Muscle of arm (tissue), 12 donors: ENCODE results near the gene SFSWAP. TPM values are rescaled to one million over a fixed set of nuclear protein-coding genes. Genes with fewer than 3 reads are reported as not detected.
A peak's percentile ranks its signal among the peaks of the same experiment; 100 is the strongest.
"Not testable (repeated sequence)": the region's sequence is repeated elsewhere in the genome, so short reads cannot be mapped to it uniquely, and the experiment has no call there.

Experiments used
- DNase-seq: peaks from one replicate; pipeline ENCODE4 v3.0.0-alpha.2; 2013
- polyA plus RNA-seq, 12 donors: library from polyadenylated mRNA; unstranded; fragments of 120-200 nt; gene quantifications; one replicate each; pipeline ENCODE4 v1.2.1, GENCODE V29; 2013; ENCODE audit not compliant: insufficient read length in 12 of 12

SFSWAP gene
- polyA plus RNA-seq, 12 donors, result 23.7 to 63.3 (median 31.9) TPM; not detected in 1

- not testable (repeated sequence) for DNase-seq
These were observed 98.8 kb downstream of the SFSWAP start for GRCh38 chr12:131809476-131810254.

- no peak for DNase-seq
These were observed 99.8 kb downstream of the SFSWAP start for GRCh38 chr12:131810726-131811125.

GRCh38 chr12:131815131-131815530 lies 104.2 kb downstream of the SFSWAP start:
- DNase-seq, result no peak

DNA sequence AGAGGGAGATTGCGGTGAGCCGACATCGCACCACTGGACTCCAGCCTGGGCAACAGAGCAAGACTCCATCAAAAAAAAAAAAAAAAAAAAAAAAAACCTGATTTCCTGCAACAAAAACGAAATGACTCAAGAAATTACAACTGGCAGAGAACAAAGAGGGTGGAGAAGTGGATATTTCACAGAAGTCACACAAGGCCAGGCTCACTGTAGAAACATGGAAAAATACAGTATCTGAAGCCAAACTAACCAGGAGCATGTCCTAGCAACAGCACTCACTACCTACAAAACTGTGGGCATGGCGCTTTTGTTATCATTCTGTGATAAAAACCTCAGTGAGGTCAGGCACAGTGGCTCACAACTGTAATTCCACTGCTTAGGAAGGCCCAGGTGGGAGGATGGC lies 105.6 kb downstream of the SFSWAP start:
- no peak for DNase-seq

GRCh38 chr12:131817241-131817640 lies 106.4 kb downstream of the SFSWAP start:
- no peak for DNase-seq

- no peak for DNase-seq
These were observed 108.1 kb downstream of the SFSWAP start for GRCh38 chr12:131818821-131819585.

DNA sequence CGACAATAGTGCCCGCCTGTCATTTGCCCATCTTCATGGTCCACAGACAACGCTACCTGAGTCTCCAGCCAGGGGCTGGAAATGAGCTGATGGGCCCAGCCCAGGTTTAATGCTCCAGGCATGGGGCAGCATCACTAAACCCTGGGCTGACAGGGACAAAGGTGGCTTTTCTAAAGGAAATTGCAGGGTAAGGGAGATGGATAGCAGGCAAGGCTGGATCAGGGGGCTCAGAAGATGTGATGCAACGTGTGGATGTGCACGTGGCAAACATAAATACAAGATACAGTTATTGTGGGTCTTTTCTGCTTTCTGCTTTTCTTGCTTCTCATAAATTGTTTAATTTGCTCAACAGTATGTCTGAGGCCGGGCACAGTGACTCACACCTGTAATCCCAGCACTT lies 113.6 kb downstream of the SFSWAP start:
- DNase-seq, result no peak

DNA sequence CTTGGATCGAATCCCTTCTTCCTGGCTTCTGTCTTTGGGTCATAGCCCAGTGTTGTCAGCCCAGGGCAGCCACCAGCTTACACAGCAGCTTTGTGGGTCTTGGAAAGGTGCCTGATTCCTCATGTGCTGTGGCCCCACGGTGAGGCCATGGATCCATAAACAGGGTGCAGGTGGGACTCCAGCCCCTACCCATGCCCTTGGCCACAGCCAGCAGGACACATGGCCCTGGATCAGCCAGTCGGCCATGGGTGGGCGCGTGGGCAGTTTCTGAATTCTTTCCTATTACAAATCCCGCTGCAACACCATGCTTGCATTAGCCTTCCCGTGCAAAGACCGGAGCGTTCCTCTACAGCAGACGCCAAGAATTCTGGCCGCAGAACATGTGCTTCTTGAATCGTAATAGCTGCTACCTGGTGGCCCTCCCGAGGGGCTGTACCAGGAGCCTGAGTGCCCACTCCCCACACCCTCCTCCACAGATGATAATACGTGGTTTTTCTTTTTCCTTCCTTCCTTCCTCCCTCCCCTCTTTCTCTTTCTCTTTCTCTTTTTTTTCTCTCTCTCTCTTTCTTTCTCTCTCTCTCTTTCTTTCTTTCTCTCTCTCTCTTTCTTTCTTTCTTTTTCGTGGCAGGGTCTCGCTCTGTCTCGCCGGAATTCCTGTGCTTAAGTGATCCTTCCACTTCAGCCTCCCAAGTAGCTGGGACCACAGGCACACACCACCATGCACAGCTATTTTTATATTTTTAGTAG lies 114.4 kb downstream of the SFSWAP start:
- DNase-seq, result no peak

- DNase-seq, result no peak
These were observed 115.4 kb downstream of the SFSWAP start for GRCh38 chr12:131826097-131826928.

GRCh38 chr12:131827961-131828534 lies 117.2 kb downstream of the SFSWAP start, which contains the start of gene MMP17:
MMP17 (plus strand) TSS chr12:131828393; CDS start chr12:131828495, 102 bp downstream.
- DNase-seq, result no peak

DNA sequence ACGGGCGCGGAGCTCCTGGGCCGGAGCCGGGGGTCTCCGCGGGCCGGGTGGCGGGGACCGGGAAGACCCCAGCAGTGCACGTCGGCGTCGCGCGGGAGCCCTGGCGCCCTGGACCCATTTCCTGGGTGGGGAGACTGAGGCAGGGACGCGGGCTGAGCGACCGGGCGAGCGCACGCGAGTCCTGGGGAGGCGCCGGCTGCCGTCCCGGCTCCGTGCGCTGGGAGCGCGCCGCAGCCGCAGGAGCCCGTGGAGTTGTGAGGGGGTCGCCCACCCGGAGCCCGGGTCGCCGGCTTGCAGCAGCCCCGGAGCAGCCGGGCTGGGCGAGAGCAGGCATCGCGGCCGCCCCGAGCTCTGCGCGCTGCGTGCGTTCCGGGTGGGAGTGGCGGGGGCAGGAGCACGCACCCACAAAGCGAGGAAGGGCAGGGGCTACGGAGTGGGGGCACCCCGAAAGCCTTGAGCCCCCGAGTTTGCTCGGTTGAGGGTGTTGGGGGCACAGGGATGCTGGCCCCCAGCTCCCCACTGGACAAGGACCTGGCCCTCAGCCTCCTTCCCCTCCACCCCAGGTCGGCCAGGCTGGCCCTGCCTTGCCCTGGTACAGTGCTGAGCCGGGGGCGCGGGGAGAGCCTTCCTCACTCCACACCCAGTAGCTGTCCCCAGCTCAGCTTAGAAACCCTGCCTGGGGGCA lies 117.9 kb downstream of the SFSWAP start:
- no peak for DNase-seq

- DNase-seq, result no peak
These were observed 118.5 kb downstream of the SFSWAP start for GRCh38 chr12:131829356-131829747.

DNA sequence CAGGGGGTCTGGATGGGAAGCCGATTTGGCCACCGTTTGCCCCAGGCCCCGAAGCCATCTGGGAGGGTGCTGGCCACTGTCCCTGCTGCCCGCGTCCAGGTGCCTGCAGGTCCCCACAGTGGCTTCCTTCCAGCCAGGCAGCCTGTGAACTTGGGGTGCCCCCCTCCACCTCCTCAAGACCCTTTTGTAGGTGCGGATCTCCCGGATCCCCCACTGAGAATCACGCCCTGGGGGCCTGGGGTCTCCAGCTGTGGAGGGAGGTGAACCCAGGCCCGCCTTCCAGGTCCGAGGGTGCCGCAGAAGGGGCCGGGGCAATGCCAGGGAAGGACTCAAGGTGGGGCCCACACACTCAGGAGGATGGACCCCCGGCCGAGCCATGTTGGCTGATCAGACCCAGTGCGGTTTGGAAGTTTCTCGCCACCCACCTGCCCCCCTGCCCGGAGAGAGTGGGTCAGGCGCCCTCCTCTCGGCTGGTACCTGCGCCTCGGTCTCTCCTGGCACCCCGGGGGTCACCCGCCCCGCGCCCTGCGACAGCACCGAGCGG lies 119.0 kb downstream of the SFSWAP start:
- DNase-seq, result no peak

- DNase-seq, result peak; percentile 69
These were observed 119.5 kb downstream of the SFSWAP start for GRCh38 chr12:131830335-131830913.

- no peak for DNase-seq
These were observed 120.2 kb downstream of the SFSWAP start for GRCh38 chr12:131830914-131831571.

- DNase-seq, result peak; percentile 86
These were observed 120.7 kb downstream of the SFSWAP start for GRCh38 chr12:131831635-131832041.

- no peak for DNase-seq
These were observed 121.7 kb downstream of the SFSWAP start for GRCh38 chr12:131832321-131833231.
